ENCODE measurements around the gene ERGIC1.
"Not testable (repeated sequence)": the region's sequence is repeated elsewhere in the genome, so short reads cannot be mapped to it uniquely, and the experiment has no call there.

Gene ERGIC1

DNA sequence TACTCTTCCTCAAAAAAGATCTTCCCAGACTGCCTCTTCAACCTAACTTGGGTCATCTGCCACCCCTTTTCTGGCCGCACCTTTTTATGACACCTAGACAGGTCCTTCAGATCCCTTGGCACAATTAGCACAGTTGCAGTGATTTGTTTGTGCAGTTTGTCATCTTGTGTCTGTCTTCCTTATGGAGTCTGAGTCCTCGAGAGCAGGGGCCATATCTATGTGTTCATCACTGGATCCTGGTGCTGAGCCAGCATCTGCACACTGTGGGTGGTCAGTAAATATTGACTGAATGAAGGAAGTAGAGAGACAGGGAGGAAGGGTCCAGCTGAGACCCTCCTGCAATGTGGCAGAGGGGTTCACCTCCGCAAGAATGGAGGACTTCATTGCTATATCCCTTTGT lies 14.4 kb downstream of the ERGIC1 start:
- DNase-seq (ENCODE audit: low read depth): no peak

DNA sequence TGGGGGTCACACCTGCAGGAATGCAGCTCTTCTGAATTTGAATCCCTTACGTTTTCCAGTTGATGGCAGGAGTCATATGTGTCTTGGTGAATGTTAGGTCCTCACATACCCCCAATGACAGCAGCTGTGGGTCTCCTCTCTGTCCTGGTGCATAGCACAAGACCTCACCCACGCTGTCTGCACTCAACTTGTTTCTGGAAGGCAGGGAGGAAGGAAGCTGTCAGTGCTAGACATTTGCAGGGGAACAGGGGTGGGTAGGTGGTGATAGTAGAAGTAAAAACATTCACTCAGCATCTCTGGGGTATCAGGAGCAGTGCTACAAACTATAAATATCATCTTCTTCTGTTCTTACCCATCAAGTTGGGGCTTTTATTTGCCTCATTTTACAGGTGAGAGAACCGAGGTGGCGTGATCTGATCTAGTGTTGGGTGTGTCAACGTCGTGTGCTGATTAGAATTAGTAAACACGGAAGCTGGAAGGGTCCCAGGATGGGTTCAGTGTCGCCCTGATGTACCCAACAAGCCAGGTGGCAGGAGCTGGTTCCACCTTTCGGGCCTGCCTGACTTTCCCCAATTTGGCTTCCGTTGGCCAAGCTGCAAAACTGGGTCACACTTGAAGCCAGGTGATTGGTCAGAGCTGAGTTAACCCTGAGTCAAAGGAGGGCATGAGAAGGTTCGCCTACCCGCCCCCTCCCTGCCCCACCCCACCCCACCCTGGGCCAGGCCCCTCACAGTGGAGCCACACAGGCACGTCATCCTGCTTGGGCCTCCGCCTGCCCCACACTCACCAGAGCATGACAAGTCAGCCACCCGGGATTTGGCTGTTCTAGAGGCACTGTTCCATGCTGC lies 15.8 kb downstream of the ERGIC1 start:
- DNase-seq (ENCODE audit: low read depth): no peak

DNA sequence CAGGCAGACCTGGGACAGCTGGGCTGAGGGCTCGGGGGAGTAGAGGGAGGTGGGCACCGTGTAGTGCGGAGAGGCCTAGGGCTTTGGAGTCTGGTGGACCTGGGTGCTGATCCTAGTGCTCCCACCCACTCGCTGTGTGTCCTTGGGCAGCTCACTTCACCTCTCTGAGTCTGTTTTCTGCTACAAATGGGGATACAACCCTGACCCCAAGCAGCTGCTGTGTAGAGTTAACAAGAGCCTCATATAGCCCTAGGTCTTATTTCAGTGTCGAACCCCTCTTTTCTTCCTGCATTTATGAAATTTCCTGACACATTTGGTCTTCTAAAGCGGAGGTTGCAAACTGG lies 16.4 kb downstream of the ERGIC1 start:
- DNase-seq (ENCODE audit: low read depth): no peak

DNA sequence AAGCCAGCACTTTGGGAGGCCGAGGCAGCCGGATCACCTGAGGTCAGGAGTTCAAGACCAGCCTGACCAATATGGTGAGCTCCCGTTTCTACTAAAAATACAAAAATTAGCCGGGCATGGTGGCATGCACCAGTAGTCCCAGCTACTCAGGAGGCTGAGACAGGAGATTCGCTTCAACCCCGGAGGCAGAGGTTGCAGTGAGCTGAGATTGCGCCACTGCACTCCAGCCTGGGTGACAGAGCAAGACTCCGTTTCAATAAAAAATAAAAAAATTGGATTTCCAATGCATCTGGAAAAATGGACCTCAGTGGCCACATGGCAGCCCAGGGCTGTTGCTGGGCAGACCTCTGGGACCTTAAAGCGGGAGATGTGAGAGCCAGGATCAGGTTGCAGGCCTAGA lies 17.2 kb downstream of the ERGIC1 start:
- not testable (repeated sequence) for DNase-seq (ENCODE audit: low read depth)

- DNase-seq (ENCODE audit: low read depth): no peak
Observed at GRCh38 chr5:172852490-172853354, 18.7 kb downstream of the ERGIC1 start.

DNA sequence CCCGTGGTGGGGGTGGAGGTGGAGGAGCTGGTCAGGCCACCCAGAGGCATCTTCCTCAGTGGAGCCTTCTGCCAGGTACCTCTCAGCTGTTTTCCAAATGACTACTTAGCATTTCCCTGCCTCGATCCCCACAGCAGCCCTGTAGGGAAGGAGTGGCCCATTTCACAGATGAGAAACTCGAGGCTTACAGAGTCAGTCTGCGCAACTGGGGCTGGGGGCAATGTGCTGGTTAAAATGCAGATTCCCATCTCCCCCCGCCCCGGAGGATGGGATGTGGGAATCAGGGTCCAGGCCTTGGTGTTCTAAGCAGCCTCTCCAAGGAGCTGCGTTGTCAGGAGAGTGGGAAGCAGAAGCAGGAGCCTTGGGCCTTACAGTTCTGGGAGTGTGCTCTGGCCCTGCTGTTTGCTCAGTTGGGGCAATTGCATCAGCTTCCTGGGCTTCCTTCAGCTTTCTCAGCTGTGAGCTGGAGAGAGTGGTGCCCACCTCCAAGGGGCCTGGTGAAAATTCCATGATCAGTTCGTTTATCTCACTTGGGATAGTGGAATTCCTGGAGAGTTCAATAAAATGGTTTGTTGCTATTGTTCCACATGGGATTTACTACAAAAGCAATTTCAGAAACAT lies 19.4 kb downstream of the ERGIC1 start:
- no peak for DNase-seq (ENCODE audit: low read depth)

DNA sequence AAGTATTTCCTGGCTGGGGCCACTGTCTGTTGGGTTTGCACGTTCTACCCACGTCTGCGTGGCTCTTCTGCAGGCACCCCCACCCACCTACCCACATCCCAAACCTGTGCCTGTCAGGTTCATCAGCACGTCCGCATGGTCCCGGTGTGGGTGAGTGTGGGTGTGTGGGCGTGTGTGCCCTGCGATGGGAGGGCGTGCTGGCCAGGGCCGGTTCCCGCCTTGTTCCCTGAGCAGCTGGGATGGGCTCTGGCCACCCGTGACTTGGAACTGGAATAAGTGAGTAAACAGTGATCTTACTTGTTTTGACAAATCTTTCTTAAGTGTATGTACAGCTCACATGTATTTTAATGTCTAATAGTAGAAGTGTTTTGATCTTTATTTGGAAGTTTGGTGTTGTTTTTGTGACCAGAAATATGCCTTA lies 20.4 kb downstream of the ERGIC1 start:
- DNase-seq (ENCODE audit: low read depth): no peak

GRCh38 chr5:172854971-172855370 lies 20.9 kb downstream of the ERGIC1 start:
- no peak for DNase-seq (ENCODE audit: low read depth)

DNA sequence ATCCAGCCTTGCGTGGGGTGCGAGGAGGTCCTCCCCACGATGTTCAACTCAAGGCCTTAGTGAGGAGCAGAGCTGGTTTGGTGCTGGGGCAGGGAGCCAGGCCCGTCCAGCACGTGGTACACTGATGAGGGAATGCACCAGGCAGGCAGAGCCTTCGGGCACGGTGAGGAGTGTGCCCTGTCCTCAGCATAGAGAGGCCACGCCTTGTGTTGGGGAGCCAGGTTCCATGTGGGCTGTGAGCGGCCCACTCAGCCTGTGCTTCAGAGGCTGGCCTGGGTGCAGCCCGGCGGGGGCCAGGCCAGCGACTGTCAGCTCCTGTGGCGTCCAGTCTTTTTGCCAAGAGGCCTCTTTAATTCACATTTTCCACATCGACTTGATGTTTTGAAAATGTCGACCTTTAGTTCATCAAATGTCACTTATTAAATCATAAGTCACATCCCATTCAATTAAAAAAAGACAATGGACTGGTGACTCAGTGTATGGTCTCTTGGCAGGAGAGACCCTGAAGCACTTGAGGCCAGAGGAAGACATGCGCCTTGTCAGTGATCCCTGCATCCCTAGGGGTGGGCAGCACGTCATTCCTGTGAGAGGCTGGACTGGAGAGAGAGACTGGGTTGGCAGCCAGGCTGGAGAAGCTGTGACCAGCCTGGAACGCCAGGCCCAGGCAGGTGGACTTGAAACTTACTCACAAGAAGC lies 21.7 kb downstream of the ERGIC1 start:
- DNase-seq (ENCODE audit: low read depth): no peak

- no peak for DNase-seq (ENCODE audit: low read depth)
Observed at GRCh38 chr5:172856336-172856735, 22.3 kb downstream of the ERGIC1 start.

DNA sequence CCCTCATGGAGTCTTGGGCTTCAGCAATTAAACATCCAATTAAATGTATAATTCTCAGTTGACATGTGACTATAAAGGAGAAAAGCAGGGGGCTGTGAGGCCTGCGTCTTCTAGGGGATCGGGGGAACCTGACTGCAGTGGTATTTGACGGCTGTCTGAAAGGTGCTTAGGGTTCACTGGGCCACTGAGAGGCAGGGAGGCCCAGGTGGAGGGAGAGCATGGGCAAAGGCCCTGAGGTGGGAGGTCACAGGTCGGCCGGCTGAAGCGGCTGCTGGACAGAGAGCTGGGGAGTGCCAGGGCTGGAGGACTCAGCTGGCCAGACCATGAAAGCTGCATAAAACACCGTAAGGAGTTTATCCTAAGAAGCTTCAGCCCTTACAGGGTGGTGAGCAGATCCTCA lies 23.9 kb downstream of the ERGIC1 start:
- DNase-seq (ENCODE audit: low read depth): no peak

- DNase-seq (ENCODE audit: low read depth): no peak
Observed at GRCh38 chr5:172858511-172858989, 24.5 kb downstream of the ERGIC1 start.

DNA sequence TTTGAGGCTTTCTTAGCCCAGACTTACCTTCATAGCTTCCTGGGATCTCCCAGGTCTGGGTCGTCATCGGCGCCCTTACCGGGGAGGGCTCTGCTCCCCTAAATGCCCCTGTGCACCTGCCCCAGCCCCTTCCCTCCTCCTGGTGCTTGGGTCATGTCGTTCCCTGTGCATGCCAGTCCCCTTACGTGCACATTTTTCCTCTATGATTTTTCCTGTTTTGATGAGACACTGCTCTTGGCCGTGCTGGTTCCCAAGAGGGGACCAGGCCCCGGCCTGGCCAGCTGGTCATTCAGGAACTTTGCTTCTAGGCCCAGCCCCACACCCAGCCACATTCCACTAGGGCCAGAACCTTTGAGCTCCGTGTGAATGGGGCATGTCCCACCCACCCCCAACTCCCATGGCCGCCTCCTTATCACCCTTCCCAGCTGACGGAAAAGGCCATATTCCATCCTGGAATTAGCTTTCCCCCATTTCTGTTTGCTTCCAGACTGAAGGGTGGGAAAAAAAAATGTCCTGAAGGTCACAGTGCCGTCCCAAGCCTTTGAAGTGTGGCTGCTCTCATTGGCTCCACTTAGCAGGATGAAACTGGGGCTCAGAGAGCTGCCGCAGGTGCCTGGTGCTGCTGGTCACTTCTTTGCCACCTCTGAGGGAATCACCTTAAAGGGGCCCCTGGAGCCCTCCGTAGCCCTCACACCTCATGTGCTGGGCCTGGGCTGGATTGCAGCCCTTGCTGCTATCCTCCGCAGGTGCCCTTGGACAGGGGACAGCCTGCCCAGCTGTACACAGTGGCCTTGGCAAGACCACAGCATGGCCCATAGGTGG lies 25.1 kb downstream of the ERGIC1 start:
- no peak for DNase-seq (ENCODE audit: low read depth)

- no peak for DNase-seq (ENCODE audit: low read depth)
Observed at GRCh38 chr5:172859966-172860365, 25.9 kb downstream of the ERGIC1 start.

DNA sequence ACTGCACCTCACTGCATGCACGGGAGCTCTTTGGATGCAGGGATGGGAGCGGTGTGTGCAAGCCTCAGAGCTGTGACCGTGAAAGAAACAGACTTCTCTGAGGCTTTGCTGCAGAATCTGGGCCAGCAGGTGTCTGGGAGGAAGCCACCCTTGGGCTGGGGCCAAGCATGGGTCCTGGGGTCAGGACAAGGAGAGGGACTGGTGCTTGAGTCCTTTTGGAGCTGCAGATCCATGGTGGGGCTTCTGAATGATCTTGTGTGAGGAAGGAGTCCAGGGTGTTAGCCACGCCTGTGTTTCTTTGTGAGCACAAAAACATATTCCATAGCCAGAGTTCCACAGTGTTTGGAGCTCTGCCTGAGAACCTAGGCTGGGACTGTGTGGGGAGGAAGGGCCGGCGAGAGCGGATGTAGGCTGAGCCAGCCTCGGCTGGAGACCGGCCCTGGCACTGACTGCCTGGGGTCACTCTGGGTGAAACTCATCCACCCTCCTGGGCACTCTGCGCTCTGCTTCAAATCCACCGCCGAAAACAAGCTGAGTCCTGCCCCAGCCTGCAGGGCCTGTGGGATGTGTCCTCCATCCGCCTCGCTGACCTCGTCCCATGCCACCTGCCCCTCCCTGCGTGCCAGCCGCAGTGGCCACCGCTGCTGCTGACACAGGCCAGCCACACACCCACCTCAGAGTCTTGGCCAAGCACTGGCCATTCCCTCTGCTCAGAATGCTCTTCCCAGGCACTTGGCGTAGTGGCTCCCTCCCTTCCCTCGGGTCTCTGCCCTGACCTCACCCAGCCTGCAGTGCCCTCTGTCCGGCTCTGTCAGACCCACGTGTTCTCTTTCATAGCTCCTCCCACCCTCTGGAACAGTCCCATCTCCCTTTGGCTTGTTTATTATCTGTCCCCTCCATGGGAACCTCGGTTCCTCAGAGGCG lies 26.7 kb downstream of the ERGIC1 start:
- DNase-seq (ENCODE audit: low read depth): no peak

DNA sequence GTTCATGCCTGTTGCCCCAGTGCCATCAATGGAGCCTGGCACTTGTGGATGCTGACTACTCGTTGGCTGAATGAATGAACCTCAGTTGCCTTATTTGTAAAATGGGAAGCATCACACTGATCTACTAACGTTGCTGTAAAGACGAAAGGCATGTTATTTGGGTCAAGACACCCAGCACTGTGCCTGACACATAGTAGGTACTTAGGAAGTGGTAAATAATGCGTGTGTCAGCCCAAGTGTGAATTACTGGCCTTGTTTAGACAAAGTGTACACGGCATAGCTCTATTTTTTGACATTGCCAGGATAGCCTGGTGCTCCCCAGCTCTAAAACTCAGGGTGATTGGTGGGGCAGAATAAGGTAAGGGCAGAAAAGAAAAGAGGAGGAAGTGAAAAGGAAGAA lies 27.4 kb downstream of the ERGIC1 start:
- no peak for DNase-seq (ENCODE audit: low read depth)

DNA sequence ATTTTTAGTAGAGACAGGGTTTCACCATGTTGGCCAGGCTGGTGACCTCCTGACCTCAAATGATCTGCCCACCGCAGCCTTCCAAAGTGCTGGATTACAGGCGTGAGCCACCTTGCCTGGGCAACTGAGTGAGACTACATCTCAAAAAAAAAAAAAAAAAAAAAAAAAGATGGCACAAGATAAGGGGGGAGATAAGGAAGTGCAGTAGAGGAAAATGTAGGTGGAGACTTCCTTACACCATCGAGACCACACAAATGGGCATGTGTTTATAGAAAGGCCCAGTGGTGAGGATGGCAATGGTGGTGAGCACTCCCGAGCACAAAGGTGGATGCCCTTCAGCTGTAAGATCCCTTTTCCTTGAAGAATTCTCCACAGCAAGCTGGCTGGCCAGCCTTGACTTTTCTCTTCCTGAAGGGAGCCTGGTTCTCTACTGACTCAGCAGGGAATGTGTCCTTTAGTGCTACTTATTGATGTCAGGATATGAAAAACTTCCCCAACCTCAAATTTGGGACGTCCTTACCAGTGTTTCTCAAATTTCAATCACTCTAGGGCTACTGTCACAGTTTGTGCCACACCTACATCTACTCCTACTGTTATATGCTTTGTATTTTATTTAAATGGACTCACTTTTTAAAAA lies 28.2 kb downstream of the ERGIC1 start:
- DNase-seq (ENCODE audit: low read depth): no peak

DNA sequence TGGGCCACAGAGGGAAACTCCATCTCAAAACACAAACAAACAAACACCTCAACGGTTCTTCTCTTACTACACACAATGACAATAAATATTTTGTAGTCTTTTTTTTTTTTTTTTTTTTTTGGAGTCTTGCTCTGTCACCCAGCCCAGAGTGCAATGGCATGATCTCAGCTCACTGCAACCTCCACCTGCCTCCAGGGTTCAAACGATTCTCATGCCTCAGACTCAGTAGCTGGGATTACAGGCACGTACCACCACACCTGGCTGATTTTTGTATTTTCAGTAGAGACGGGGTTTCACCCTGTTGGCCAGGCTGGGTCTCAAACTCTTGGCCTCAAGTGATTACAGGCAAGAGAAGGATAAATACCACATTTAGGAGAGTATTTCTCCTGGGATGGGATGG lies 30.1 kb downstream of the ERGIC1 start:
- DNase-seq (ENCODE audit: low read depth): not testable (repeated sequence)

GRCh38 chr5:172864747-172865146 lies 30.7 kb downstream of the ERGIC1 start:
- DNase-seq (ENCODE audit: low read depth): no peak

GRCh38 chr5:172866378-172866777 lies 32.3 kb downstream of the ERGIC1 start:
- DNase-seq (ENCODE audit: low read depth): no peak

Measured in stimulated activated CD8-positive, alpha-beta memory T cell treated with anti-CD3 and anti-CD28 coated beads, Interleukin-12 subunit alpha, Interleukin-12 subunit beta, amount 100 ng/mL, for 1 hour (primary cell).